OCI-LY3 (cell line): Measurements from ENCODE around the gene FBXL14.

Experiments used
- H2AFZ ChIP-seq: fragments of 200-600, 300-600 bp; shearing (Covaris generic); 2 replicates; pipeline ENCODE4 v1.6.0; 2014; ENCODE audit warnings: antibody characterized with exemption, low read depth, low read length
- H3K27ac ChIP-seq: fragments of 200-600, 300-600 bp; sonication (generic); 2 replicates; pipeline ENCODE4 v1.5.1; 2014; ENCODE audit warnings: mild to moderate bottlenecking, low read length, moderate library complexity, mixed read lengths
- H3K27me3 ChIP-seq: fragments of 200-600, 300-600 bp; sonication (generic); 2 replicates; pipeline ENCODE4 v1.6.1; 2014; ENCODE audit warnings: low read depth, low read length, mixed read lengths
- H3K36me3 ChIP-seq: fragments of 200-600, 300-600 bp; sonication (generic); replicated peaks from 2 replicates; pipeline ENCODE3; 2014; ENCODE audit warnings: low read depth, low read length, mixed read lengths
- H3K4me1 ChIP-seq: fragments of 300-600, 200-600 bp; sonication (generic); 2 replicates; pipeline ENCODE4 v1.6.1; 2014; ENCODE audit warnings: low read length, mixed read lengths
- H3K4me2 ChIP-seq: fragments of 200-600, 300-600 bp; sonication (generic); 2 replicates; pipeline ENCODE4 v1.6.1; 2014; ENCODE audit warnings: low read length, mixed read lengths
- H3K4me3 ChIP-seq: fragments of 300-600, 200-600 bp; sonication (generic); 2 replicates; pipeline ENCODE4 v1.5.1; 2014; ENCODE audit warnings: antibody characterized with exemption, mild to moderate bottlenecking, low read length, moderate library complexity
- H3K79me2 ChIP-seq: fragments of 300-600, 200-600 bp; shearing (Covaris generic); 2 replicates; pipeline ENCODE4 v1.6.1; 2014; ENCODE audit warnings: mild to moderate bottlenecking, low read length, mixed read lengths
- H3K9ac ChIP-seq: fragments of 300-600, 200-600 bp; shearing (Covaris generic); 2 replicates; pipeline ENCODE4 v1.6.0; 2014; ENCODE audit warnings: mild to moderate bottlenecking, low read length, moderate library complexity
- H3K9me3 ChIP-seq: fragments of 200-600, 300-600 bp; shearing (Covaris generic); 2 replicates; pipeline ENCODE4 v1.6.1; 2014; ENCODE audit warnings: low read length, mixed read lengths; ENCODE audit not compliant: insufficient read depth
- H4K20me1 ChIP-seq: fragments of 200-600, 300-600 bp; sonication (generic); 2 replicates; pipeline ENCODE4 v1.6.1; 2016; ENCODE audit warnings: low read length, mixed read lengths; ENCODE audit not compliant: insufficient read depth
- EZH2phosphoT487 ChIP-seq: fragments of 200-600 bp; shearing (Covaris generic); IDR thresholded peaks from 2 replicates; pipeline ENCODE4 v1.6.1; 2018; ENCODE audit warnings: antibody characterized with exemption, mixed run types, low read depth
- TF ChIP-seq, protein P1 (sequence below): fragments of 200-600, 300-600 bp; sonication (generic); IDR thresholded peaks from 2 replicates; pipeline ENCODE4 v1.5.1; 2014; ENCODE audit warnings: antibody characterized with exemption, low read length, low read depth

The FBXL14 gene

DNA sequence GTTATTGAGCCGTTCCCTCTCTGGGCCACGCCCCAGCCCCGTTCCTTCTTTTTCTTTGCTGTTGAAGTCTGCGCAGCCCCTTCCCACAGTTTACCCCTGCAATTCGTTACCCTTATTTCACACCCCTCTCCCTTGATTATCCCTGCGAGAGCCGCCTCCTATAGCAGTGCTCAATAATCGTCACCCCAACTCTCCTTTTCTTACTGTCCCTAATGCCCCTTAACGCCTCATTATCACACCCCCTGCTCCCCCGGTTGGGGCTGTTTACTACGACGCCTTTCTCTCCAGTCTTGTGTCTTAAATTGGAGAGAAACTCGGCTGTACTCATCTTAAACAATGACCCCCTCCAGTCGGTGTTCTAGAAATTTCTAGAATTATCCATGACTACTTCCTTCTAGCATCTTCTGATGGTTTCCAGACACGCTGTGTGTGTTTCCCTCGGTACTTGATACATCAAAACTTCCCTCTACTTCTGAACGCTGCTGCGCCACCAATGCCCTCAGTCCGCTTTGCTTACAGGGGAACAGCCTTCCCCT, 713 bp upstream of the FBXL14 start:
- peaks cover 24% of the 10 kb centered on the region for H3K4me1 ChIP-seq
- peak overlapping the region; percentile 49; the same call in 1 of the 2 replicates for H3K27ac ChIP-seq
- peak overlapping the region; percentile 81 for H3K4me2 ChIP-seq
- H4K20me1 ChIP-seq: peaks cover 16% of the 10 kb centered on the region; the same call in 1 of the 2 replicates
- peak overlapping the region; percentile 51 for H3K9ac ChIP-seq
- H3K79me2 ChIP-seq: peaks cover 20% of the 10 kb centered on the region
- H2AFZ ChIP-seq: peak overlapping the region; percentile 18; the same call in 1 of the 2 replicates
- H3K9me3 ChIP-seq: no peaks in the 10 kb centered on the region
- TF ChIP-seq, protein P1, sequence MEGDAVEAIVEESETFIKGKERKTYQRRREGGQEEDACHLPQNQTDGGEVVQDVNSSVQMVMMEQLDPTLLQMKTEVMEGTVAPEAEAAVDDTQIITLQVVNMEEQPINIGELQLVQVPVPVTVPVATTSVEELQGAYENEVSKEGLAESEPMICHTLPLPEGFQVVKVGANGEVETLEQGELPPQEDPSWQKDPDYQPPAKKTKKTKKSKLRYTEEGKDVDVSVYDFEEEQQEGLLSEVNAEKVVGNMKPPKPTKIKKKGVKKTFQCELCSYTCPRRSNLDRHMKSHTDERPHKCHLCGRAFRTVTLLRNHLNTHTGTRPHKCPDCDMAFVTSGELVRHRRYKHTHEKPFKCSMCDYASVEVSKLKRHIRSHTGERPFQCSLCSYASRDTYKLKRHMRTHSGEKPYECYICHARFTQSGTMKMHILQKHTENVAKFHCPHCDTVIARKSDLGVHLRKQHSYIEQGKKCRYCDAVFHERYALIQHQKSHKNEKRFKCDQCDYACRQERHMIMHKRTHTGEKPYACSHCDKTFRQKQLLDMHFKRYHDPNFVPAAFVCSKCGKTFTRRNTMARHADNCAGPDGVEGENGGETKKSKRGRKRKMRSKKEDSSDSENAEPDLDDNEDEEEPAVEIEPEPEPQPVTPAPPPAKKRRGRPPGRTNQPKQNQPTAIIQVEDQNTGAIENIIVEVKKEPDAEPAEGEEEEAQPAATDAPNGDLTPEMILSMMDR: no peak
- no peak for TF ChIP-seq EZH2phosphoT487
- H3K4me3 ChIP-seq: peak overlapping the region; percentile 85
- no peaks in the 10 kb centered on the region for H3K27me3 ChIP-seq
- no peaks in the 10 kb centered on the region for H3K36me3 ChIP-seq

DNA sequence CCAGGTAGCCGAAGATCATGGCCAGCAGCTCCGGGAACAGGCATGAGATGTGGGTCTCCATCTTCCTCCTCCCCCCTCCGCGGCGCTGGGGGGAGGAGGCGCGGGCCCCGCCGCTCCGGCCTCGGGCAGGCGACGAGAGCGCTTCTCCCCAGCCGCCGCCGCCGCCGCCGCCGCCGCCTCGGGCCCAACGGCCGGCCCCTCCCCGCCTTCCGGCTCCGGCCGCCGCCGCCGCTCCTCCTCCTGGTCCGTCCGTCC, 448 bp downstream of the FBXL14 start:
- no peak for TF ChIP-seq EZH2phosphoT487
- TF ChIP-seq, protein P1: no peak
- Histone ChIP-seq H3K27ac (peak overlapping the region; percentile 6), H4K20me1 (peaks cover 16% of the 10 kb centered on the region; the same call in 1 of the 2 replicates), H3K36me3 (no peaks in the 10 kb centered on the region), H3K9me3 (no peaks in the 10 kb centered on the region), H2AFZ (no peak overlapping the region), H3K79me2 (peaks cover 23% of the 10 kb centered on the region), H3K4me1 (peaks cover 24% of the 10 kb centered on the region), H3K4me3 (peak overlapping the region; percentile 85), H3K9ac (peak overlapping the region; percentile 50), H3K4me2 (peak overlapping the region; percentile 92), H3K27me3 (no peaks in the 10 kb centered on the region)

DNA sequence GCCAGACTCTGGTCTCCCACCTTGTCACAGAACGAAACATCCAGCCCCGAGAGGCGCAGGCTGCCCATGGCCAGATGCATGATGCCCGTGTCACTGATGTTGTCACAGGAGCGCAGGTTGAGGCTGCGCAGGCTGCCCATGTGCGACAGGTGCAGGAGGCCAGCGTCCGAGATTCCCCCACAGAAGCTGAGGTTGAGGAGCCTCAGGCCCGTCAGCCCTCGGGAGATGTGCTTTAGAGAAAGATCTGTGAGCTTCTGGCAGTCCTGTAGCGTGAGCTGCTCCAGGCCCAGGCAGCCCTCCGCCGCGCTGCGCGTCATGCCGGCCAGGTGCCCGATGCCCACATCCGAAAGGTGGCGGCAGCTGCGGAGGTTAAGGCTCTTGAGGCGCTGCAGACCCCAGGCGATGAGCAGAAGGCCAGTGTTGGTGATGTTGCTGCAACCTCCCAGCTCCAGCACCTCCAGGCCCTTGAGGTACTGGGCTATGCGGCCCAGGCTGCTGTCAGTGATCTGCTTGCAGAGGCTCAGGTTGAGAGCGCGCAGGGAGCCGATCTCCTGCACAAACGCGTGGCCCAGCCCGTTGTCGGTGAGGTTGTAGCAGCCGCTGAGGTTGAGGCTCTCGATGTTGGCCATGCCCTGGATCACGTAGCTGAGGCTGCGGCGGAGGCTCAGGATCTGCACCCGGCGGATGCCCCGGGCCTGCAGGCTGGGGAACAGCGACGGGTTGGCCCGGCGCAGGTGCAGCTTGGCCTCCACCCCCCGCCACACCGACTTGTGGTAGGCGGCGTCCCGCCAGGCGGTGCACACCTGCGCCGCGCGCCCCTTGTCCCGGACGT, 991 bp downstream of the FBXL14 start:
- Histone ChIP-seq H2AFZ (no peak overlapping the region), H3K4me1 (peaks cover 27% of the 10 kb centered on the region), H3K27ac (peak overlapping the region; percentile 6), H3K4me2 (peak overlapping the region; percentile 92), H3K9me3 (no peaks in the 10 kb centered on the region), H3K27me3 (no peaks in the 10 kb centered on the region), H3K4me3 (peak overlapping the region; percentile 85), H3K9ac (peak overlapping the region; percentile 50), H3K36me3 (no peaks in the 10 kb centered on the region), H3K79me2 (peaks cover 23% of the 10 kb centered on the region), H4K20me1 (peaks cover 20% of the 10 kb centered on the region; the same call in 1 of the 2 replicates)
- no peak for TF ChIP-seq EZH2phosphoT487
- TF ChIP-seq, protein P1: no peak

DNA sequence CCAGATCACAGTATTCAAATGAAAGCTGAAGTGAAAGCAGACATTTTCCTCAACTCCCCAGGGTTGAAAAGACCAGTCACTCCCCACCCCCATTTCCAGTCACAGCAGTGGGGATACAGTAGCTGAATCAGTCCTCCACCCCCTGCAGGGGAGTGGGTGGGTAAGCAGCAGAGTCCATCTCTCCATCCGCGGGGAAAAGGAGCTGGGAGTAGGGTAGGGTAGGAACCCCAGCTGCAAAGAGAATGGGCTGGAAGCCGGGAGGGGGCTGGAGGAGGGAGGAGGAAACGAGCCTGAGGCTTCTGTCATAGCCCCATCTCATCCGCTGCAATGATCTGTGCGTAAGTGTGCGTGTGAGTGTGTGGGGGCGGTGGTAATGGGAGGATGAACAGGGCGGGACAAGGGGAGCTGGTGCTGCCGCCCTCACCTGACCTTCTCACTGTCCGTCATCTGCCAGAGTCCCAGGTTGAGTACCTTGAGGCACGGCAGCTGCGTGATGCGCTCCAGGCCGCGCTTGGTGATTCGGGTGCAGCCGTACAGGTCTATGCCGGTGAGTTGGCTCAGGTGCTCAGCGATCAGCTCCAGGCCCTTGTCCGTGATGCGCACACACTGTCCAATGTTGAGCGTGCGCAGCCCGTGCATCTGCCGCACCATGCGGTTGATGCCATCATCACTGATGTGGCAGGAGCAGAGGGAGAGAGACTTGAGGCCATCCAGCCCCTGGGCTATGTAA, 1.8 kb downstream of the FBXL14 start:
- TF ChIP-seq EZH2phosphoT487: no peak
- TF ChIP-seq, protein P1: no peak
- Histone ChIP-seq H3K27ac (peak overlapping the region; percentile 6; the same call in 1 of the 2 replicates), H3K36me3 (no peaks in the 10 kb centered on the region), H2AFZ (no peak overlapping the region), H3K79me2 (peaks cover 23% of the 10 kb centered on the region), H3K9ac (peak overlapping the region; percentile 50), H3K9me3 (no peaks in the 10 kb centered on the region), H3K4me1 (peaks cover 35% of the 10 kb centered on the region), H3K4me3 (peak overlapping the region; percentile 85), H4K20me1 (peaks cover 28% of the 10 kb centered on the region), H3K4me2 (peak overlapping the region; percentile 92), H3K27me3 (no peaks in the 10 kb centered on the region)
